ENCODE measurements around the gene IGSF3.

IGSF3 gene

DNA sequence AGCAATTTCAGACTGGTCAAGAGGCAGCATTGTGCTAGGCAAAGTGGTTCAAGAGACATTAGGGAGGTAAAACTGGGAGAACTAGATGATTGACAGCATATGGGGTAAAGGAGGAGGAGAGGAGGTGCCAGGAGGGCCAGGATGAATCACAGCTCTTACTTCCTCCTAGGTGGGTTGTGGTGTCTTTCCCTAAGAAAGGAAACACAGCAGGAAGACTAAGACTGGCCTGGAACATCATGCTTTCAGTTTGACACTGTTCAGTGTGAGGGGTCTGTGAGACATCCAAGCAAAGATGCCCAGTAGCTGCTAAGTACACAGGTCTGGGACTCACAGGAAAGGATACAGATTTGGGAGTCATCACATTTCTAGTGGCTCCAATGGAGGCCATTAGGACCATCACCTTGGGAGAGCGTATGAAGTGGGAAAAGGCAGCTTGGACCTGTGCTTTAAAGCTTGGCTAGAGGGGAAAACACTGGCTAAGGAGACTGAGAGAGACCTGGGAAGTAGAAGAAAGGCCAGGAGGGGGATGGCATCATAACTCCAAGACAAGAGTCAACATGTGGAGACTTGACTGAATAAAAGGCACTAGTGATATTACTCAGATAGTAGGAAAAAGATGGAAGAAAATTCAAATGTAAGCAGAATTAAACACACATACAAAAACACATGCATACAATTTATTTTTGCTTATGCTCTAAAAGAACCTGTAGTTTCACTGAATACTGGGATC, 114.0 kb downstream of the IGSF3 start:
- DNase-seq = no peak

DNA sequence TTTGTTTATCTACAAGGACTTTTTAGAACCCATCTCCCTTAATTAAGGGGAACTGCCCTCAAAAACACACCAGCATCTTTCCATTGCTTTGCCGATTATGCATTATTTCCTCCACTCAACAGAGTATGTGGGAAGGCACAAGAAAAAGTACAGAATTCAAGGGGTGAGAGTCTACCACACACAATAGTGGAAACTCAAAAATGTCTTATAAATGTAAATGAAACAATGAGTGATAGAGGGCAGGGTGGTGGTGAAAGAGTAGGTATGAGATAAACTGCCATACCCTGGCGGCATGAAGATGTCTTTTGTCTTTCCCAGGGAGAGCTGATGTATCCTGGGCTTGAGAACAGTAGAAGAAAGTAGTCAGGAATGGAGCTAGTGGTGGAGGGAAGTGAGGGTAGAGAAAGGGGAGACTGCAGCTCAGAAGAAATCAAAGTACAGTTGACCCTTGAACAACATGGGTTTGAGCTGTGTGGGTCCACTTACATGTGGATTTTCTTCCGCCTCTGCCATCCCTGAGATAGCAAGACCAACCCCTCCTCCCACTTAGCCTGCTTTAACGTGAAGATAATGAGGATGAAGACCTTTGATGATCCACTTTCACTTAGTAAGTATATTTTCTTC, 121.1 kb downstream of the IGSF3 start:
- DNase-seq = no peak

- no peak for DNase-seq
Observed at GRCh38 chr1:116545359-116545705, 122.2 kb downstream of the IGSF3 start.

DNA sequence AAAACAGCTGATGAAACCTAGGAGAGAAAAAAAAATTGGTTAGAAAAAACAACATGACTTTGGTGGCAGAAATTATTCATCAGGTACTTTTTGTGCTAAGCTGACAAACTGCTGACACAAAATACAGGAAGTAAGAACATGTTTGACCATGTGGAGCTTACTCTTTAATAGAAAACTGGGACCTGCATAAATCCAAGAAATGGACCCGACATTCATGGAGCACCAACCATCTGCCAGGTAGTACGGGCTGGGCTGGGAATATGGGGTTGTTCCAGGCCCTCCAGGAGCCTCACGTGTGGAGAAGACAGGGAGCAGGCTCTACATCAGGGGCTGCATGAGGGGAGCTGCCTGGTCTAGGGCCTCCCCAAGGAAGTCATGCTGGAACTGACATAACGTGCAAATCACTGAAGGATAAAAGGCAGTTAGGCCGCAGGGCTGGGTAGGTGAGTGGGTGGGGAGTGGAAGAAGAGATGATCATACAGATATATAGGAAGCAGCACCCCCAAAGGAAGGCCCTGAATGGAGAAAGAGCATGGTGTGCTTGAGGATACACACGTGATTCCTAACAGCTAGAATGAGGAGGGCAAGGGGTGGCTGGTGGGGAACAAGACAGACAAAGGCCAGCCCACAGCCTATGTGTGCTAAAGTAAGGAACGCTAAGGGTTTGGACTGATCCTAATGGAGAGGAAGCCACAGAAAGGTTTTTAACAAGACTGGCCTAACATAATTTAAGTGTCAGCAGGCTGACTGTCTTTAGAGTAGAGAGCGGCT, 122.8 kb downstream of the IGSF3 start:
- no peak for DNase-seq

DNA sequence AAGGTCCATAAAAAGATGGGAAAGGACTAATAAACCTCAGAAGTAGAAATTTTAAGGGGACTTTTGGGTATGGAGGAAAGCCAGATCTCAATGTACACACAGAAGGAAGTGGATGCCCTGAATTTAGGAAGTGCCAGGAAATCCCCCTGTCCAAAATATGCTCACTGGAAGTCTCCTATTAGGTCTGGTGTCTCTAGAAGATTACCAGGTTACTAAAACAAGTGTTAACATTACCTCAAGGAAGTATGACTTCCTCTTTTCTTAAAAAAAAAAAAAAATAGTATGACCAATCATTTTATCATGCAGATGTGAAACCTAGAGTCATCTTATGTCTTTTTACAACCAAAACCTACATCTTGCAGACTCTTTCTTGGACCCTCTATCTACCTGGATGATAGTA, 127.4 kb downstream of the IGSF3 start:
- peak; percentile 70 for DNase-seq

DNA sequence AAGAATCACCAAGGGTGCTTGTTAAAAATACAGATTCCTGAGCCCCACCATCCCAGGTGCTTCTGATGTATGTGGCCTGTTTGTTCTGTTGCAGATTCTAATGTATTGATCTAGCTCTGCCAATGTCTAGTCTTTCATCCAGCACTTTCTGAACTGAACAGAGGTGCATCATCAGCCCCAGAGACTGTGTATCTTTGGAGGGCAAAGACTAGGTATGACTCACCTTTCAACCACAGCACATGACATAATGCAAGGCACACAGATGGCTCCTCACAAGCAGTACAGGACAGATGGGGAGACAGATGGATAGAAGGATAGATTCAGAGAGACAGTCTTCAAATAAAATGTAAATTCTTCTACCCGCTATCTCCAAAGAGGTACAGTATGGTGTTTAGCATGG, 129.0 kb downstream of the IGSF3 start:
- DNase-seq = no peak

GRCh38 chr1:116537898-116538297, 129.6 kb downstream of the IGSF3 start:
- DNase-seq = no peak

DNA sequence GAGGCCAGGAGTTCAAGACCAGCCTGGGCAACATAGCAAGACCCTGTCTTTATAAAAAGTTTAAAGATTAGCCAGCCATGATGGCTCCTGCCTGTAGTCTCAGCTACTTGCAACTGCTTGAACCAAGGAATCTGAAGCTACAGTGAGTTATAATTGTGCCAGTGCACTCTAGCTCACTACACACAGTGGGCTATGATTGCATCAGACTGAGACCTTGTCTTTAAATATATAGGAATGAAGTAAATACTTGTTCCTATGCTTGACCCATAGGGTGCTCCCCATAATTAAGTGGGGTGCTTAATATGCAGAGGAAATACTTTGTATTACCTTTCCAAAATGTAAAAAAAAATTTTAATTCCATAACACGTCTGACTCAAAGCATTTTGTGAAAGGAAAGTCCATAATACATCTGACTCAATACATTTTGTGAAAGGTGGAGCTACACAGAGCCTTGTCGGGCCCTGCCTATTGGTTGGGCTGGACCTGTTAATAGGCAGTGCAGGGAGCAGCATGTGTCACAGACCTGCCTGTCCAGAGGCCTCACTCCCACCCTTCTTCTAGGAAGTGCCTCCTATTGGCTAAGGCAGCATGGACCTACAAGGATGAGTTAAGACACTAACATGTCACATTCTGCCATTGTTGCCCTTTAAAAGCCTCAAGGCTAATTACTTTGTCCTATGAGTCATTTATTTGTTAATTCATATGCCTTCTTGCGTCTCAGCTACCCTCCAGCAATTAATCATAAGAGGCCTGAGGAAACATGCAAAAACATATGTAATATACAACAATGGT, 130.3 kb downstream of the IGSF3 start:
- DNase-seq = no peak

DNA sequence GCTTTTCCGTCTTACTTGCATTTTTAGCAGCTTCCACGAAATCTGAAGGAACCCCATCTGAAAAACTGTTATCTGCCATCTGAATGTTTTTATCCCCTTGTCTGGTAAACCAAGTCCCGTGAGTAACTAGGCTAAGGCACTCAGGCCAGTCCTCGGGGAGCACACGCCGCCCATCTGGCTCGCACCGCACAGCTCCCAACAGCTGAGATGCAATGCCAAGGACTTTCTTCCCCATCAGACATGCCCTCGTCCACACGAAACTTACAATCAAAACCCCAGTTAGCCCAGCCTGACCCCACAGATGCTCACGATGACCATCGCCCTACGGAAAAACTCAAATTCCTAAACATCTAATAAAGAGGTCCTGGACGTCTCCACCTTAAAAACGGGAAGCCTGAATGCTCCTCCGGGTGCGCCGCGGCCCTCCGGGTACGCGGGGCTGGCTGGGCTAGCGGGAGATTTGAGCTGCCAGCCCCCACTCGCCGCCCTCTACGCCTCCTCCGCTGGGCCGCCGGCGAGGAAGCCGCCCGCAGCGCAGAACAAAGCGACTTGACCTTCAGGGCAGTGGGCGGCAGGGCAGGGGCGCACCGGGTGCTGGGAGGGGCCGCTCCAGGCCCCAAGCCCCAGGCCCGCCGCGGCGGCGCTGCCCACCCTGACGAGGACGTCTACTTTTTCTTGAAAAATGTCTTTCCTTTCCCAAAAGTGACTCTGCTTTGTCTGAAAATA, 133.4 kb downstream of the IGSF3 start:
- no peak for DNase-seq

- DNase-seq = no peak
Observed at GRCh38 chr1:116533429-116533820, 134.1 kb downstream of the IGSF3 start.

DNA sequence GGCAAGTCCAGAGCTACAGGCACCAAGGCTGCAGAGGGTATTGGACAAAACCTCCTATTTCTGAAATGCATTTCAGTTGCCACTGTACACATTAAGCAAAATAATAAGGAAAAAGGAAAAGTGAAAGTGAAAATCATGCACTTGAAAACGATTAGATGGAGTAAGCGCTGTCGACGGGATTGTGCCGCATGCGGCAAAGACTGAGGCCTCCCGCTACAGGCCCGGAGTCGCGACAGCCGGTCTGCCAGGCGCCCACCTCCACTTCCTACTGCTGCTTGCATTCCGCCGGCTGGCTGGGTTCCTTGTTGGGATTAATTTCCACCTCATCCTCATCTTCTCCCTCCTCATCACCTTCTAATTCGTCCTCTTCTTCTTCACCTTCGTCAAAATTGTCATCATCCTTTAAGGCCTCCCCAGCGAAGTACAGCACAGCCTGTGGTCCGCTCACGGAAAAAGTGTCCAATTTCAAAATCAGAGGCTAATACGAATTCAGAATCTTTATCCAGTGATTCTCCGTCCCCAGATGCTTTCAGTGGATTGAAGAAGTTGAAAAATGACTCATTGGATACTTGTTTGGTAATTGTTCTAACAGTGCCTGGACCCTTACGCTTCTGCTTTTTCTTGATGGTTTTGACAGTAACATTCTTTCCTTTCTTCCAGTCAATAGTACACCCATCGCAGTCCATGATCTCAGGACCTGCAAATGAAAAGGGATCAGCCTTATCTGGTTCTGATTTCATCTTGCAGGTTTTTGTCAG, 134.7 kb downstream of the IGSF3 start:
- no peak for DNase-seq

- no peak for DNase-seq
Observed at GRCh38 chr1:116531917-116532316, 135.6 kb downstream of the IGSF3 start.

DNA sequence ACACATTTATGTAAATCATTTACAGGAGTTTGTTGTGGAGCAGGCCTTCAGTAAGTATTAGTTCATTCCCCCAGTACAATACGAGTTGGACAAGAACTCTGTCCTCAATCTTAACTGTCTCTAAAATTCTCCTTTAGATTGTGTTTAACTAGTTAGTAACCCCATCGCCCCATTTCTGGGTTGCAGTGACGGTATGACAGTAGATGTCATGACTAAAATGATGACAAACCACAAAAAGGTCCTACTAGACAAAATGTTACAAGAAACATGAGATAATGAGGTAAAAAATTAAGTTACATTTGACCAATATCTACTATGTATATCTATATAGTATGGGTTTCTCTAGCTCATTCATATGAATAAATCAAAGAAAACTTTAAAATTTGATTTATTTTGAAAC, 137.9 kb downstream of the IGSF3 start:
- no peak for DNase-seq

- DNase-seq = peak; percentile 45
Observed at GRCh38 chr1:116529199-116529631, 138.3 kb downstream of the IGSF3 start.

DNA sequence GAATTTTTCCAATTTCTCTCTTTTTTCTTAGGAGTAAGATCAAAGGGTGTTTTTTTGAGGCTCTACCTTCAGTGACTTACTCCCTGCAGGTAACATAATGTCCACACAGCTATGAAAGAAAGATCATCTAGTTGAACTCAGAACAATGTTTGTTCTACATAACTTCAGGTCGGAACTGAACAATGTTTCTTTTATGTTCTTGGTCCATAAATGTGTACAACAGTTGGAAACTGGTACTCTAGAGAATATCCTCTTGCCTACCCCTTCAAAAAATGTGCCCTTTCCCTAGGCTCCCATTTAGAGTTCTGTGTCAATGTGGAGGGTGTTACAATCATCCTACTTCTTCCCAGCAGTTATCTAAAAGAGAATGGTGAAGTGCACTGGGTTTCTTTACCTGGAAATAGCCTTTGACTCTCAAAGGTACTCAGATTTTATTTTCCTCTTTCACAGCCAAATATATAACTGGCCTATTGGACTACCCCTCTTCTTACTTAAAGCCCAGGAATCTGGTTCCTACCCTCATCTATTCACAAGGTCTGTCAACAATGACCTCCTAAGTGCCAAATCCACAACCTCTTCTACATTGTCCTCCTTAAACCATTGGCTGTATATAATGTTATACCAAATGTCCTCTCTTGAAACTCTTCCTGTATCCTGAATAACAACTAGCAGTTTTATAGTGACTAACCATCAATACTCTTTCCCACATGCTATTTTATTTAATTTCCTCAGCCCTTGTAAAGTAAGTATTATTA, 139.0 kb downstream of the IGSF3 start:
- no peak for DNase-seq

- no peak for DNase-seq
Observed at GRCh38 chr1:116525440-116525839, 142.1 kb downstream of the IGSF3 start.

All from OCI-M1 (cell line).